ENCODE results near the gene ERICH4.

DNA sequence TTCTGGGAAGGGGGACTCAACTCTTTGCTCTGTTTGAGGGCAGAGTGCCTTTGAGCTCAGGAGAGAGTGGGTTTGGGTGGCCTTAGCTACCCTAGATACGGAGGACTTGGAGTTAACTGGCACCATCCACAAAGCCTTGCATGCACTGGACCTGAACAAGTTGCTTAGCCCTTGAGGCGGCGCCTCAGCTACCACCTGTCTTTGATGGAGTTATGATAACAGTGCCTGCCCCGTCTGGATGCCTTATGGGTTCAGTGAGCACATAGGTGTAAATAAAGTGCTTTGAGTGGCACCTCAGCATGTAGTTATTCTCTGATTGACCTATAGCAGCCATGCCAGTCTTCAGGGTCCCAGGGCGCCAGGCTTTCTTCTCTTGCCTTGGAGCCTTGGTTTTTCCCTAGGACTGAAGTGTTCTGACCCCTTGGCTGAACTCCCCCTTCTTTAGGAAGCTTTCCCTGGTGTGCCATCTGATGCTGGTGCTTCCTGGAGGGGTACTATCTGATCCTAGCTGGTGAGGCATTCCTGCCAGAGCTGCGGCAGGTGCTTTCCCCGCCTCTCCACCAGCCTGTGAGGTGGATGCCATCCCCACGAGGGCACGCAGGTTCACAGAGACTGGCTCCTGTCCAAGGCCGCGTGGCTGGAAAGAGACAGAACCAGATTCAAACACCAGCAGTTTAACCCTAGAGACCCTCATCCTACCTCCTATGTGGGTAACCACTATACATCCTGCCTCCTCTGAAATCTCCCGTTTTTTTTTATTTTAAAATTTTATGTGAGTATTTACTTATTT is 39.6 kb upstream of the ERICH4 start:
- TF ChIP-seq NR1H2 (CRISPR knock-in tag; IDR thresholded peaks at IDR 0.05), result no peak
- TF ChIP-seq, protein P1, sequence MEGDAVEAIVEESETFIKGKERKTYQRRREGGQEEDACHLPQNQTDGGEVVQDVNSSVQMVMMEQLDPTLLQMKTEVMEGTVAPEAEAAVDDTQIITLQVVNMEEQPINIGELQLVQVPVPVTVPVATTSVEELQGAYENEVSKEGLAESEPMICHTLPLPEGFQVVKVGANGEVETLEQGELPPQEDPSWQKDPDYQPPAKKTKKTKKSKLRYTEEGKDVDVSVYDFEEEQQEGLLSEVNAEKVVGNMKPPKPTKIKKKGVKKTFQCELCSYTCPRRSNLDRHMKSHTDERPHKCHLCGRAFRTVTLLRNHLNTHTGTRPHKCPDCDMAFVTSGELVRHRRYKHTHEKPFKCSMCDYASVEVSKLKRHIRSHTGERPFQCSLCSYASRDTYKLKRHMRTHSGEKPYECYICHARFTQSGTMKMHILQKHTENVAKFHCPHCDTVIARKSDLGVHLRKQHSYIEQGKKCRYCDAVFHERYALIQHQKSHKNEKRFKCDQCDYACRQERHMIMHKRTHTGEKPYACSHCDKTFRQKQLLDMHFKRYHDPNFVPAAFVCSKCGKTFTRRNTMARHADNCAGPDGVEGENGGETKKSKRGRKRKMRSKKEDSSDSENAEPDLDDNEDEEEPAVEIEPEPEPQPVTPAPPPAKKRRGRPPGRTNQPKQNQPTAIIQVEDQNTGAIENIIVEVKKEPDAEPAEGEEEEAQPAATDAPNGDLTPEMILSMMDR (IDR thresholded peaks at IDR 0.05 in 2 of 3, conservative IDR thresholded peaks at IDR 0.05 in 1 of 3; ENCODE audit: insufficient read depth in 2 of 3, low read depth in 1 of 3, low read length in 3 of 3), result no peak
- no peak for TF ChIP-seq SMC3 (conservative IDR thresholded peaks at IDR 0.05; ENCODE audit: insufficient read depth, low read depth, low read length)
